Keratinocyte (primary cell): ENCODE data around the gene MAML2. TPM values are rescaled to one million over a fixed set of nuclear protein-coding genes. Genes with fewer than 3 reads are reported as not detected.

Experiments
- DNase-seq: peaks from one replicate; pipeline ENCODE4 v3.0.0-alpha.2; 2011; ENCODE audit warnings: low read depth, missing footprints, low spot score
- FAIRE-seq: peaks from 2 replicates; lab custom pipeline; 2011; peaks lifted over from hg19 to GRCh38; lab: Jason Lieb, UNC
- H2AFZ ChIP-seq: 2 replicates; pipeline ENCODE4 v1.6.0; 2012; ENCODE audit warnings: low read length, control low read depth, inconsistent platforms; ENCODE audit not compliant: control insufficient read depth
- H3K27ac ChIP-seq: 2 replicates; pipeline ENCODE4 v1.5.1; 2011; ENCODE audit warnings: low read length; ENCODE audit not compliant: control insufficient read depth, insufficient read depth
- H3K27me3 ChIP-seq: 3 replicates; pipeline ENCODE4 v1.6.0; 2011; ENCODE audit warnings: low read length; ENCODE audit not compliant: control insufficient read depth, insufficient read depth; ENCODE audit errors: extremely low read depth
- H3K36me3 ChIP-seq, 2 experiments: 2 replicates in 1 of 2; 3 replicates in 1 of 2; pipeline ENCODE4 v1.5.1; 2011; ENCODE audit warnings: low read length in 2 of 2, mild to moderate bottlenecking in 1 of 2; ENCODE audit not compliant: control insufficient read depth in 2 of 2, insufficient read depth in 2 of 2; ENCODE audit errors: extremely low read depth in 1 of 2
- H3K4me1 ChIP-seq: 3 replicates; pipeline ENCODE4 v1.5.1; 2011; ENCODE audit warnings: low read length; ENCODE audit not compliant: control insufficient read depth, insufficient read depth; ENCODE audit errors: extremely low read depth
- H3K4me2 ChIP-seq: 3 replicates; pipeline ENCODE4 v1.6.0; 2011; ENCODE audit warnings: low read depth, low read length; ENCODE audit not compliant: control insufficient read depth, insufficient read depth; ENCODE audit errors: extremely low read depth
- H3K4me3 ChIP-seq, 3 experiments: fragments of 200-600 bp in 1 of 3; sonication (generic) in 1 of 3; 2 replicates in 2 of 3; 3 replicates in 1 of 3; pipeline ENCODE4 v1.5.1; 2011 to 2016; ENCODE audit warnings: low read length in 3 of 3, mild to moderate bottlenecking in 3 of 3, control low read depth in 2 of 3, inconsistent platforms in 1 of 3, low read depth in 1 of 3, mixed read lengths in 1 of 3, mixed run types in 1 of 3, moderate library complexity in 1 of 3; ENCODE audit not compliant: control insufficient read depth in 2 of 3, insufficient read depth in 2 of 3; ENCODE audit errors: extremely low read depth in 1 of 3
- H3K79me2 ChIP-seq: 2 replicates; pipeline ENCODE4 v1.6.0; 2012; ENCODE audit warnings: low read length; ENCODE audit not compliant: control insufficient read depth, insufficient read depth
- H3K9ac ChIP-seq: 3 replicates; pipeline ENCODE4 v1.6.0; 2011; ENCODE audit warnings: low read length; ENCODE audit not compliant: control insufficient read depth, insufficient read depth; ENCODE audit errors: extremely low read depth
- H3K9me1 ChIP-seq: 3 replicates; pipeline ENCODE4 v1.6.0; 2011; ENCODE audit warnings: low read length; ENCODE audit not compliant: control insufficient read depth, insufficient read depth; ENCODE audit errors: extremely low read depth
- H3K9me3 ChIP-seq: 2 replicates; pipeline ENCODE4 v1.5.1; 2012; ENCODE audit warnings: low read depth, low read length; ENCODE audit not compliant: control insufficient read depth
- H4K20me1 ChIP-seq: 3 replicates; pipeline ENCODE4 v1.6.0; 2011; ENCODE audit warnings: low read length; ENCODE audit not compliant: control insufficient read depth, insufficient read depth; ENCODE audit errors: extremely low read depth
- EZH2 ChIP-seq: IDR thresholded peaks from one replicate; pipeline ENCODE4 v1.6.1; 2012; ENCODE audit warnings: inconsistent platforms, mild to moderate bottlenecking, low read length, moderate library complexity
- dilution Hi-C: fragments of 300-500 bp; cut with MboI; formaldehyde crosslinking; loops from one replicate; pipeline ENCODE4 v1.7.0; 2020; ENCODE audit warnings: low sequenced_read_pairs; ENCODE audit not compliant: extremely low pct_ligation_motif_present
- polyA plus RNA-seq, 5 experiments: library from polyadenylated mRNA; depleted of rRNA in 3 of 5; stranded (reverse) in 3 of 5; stranded (forward) in 1 of 5; unstranded in 1 of 5; fragments of >200 nt; gene quantifications; 1 replicate in 1 of 5; 2 replicates in 3 of 5; 3 replicates in 1 of 5; pipeline versions ENCODE4 v1.2.1 to v1.2.3, GENCODE V29; 2011 to 2012; ENCODE audit warnings: missing spikeins in 2 of 5, low read depth in 1 of 5, low replicate concordance in 1 of 5
- TF ChIP-seq, protein P1 (sequence below), 3 experiments: IDR thresholded peaks in 1 of 3; conservative IDR thresholded peaks in 1 of 3; optimal IDR thresholded peaks in 1 of 3; 2 replicates in 2 of 3; 3 replicates in 1 of 3; pipeline versions ENCODE3 to v1.5.1; 2011; ENCODE audit warnings: low read length in 3 of 3, mild to moderate bottlenecking in 3 of 3, moderate library complexity in 2 of 3, control low read depth in 1 of 3, inconsistent platforms in 1 of 3; ENCODE audit not compliant: insufficient read depth in 2 of 3; ENCODE audit errors: extremely low read depth in 1 of 3

MAML2 gene
- polyA plus RNA-seq, 1 donor (not counting 4 experiments of a cell fraction or from before 2014, with no cell fraction given) = 4.2 TPM

DNA sequence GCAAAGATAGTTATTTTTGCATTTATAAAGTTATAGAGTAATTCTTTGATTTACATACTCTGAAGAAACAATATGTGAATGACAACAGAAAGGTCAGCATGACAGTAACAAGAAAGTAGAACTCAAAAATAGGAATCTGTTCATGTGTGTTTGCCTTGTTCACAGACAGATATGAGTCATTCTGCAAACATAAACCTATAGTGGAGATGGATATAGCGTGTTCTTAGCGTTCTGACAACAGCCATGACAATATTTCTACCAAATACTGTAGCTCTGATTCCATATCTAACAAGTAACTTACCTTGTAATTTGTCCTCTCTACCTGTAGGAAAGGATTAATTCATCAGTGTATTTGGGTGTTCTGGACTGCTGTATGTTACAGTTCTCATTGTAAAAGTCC, 210.6 kb downstream of the MAML2 start:
- no peak overlapping the region for H3K9ac ChIP-seq
- no peak for TF ChIP-seq EZH2
- TF ChIP-seq, protein P1, sequence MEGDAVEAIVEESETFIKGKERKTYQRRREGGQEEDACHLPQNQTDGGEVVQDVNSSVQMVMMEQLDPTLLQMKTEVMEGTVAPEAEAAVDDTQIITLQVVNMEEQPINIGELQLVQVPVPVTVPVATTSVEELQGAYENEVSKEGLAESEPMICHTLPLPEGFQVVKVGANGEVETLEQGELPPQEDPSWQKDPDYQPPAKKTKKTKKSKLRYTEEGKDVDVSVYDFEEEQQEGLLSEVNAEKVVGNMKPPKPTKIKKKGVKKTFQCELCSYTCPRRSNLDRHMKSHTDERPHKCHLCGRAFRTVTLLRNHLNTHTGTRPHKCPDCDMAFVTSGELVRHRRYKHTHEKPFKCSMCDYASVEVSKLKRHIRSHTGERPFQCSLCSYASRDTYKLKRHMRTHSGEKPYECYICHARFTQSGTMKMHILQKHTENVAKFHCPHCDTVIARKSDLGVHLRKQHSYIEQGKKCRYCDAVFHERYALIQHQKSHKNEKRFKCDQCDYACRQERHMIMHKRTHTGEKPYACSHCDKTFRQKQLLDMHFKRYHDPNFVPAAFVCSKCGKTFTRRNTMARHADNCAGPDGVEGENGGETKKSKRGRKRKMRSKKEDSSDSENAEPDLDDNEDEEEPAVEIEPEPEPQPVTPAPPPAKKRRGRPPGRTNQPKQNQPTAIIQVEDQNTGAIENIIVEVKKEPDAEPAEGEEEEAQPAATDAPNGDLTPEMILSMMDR (optimal IDR thresholded peaks at IDR 0.05 in 1 of 3, IDR thresholded peaks at IDR 0.05 in 1 of 3, conservative IDR thresholded peaks at IDR 0.05 in 1 of 3; ENCODE audit: extremely low read depth in 1 of 3, insufficient read depth in 2 of 3, low read length in 3 of 3) = no peak
- H3K9me1 ChIP-seq = no peaks in the 10 kb centered on the region
- H3K9me3 ChIP-seq = no peaks in the 10 kb centered on the region
- FAIRE-seq = no peak
- H3K27ac ChIP-seq = no peak overlapping the region
- peaks cover 9% of the 10 kb centered on the region for H3K4me1 ChIP-seq
- no peak overlapping the region for H2AFZ ChIP-seq
- H3K4me2 ChIP-seq = no peak overlapping the region
- H4K20me1 ChIP-seq = no peaks in the 10 kb centered on the region
- dilution Hi-C loops = no loop called here
- H3K4me3 ChIP-seq = no peak overlapping the region
- no peak for DNase-seq
- H3K36me3 ChIP-seq = no peaks in the 10 kb centered on the region
- H3K79me2 ChIP-seq = no peaks in the 10 kb centered on the region
- no peaks in the 10 kb centered on the region for H3K27me3 ChIP-seq

DNA sequence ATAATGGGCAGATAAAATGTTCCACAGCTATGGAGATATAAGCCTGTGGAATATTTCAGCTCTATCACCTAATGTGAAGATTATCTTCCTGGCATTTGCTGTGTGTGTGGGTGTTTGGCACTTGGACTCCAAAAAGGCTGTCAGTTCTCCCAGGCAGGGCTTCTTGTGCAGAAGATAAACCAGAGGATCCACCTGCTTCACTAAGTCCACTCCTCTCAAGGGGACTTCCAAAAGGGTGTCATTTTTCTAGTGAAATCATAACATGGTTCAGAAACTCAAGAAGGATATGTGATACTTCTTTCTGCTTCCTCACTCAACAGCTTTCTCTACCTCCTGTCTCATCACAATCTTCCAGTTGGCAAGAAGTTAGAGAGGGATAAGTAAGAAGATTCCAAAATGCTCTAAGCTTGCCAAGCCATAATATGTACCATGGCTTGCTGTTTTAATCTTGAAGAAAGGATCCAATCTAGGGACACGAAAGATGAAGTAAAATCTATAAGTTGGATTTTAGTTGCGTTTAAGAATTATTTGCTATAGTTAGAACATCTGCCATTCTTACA, 212.9 kb downstream of the MAML2 start:
- no peak for DNase-seq
- no peak for FAIRE-seq
- Histone ChIP-seq H3K4me1 (peaks cover 14% of the 10 kb centered on the region), H4K20me1 (no peaks in the 10 kb centered on the region), H3K9me3 (no peaks in the 10 kb centered on the region), H3K9me1 (no peaks in the 10 kb centered on the region), H3K4me3 (no peak overlapping the region), H3K27ac (no peak overlapping the region), H3K36me3 (no peaks in the 10 kb centered on the region), H3K27me3 (no peaks in the 10 kb centered on the region), H3K4me2 (no peak overlapping the region), H3K79me2 (no peaks in the 10 kb centered on the region), H3K9ac (no peak overlapping the region), H2AFZ (no peak overlapping the region)
- dilution Hi-C loops = no loop called here
- no peak for TF ChIP-seq EZH2
- TF ChIP-seq, protein P1 (optimal IDR thresholded peaks at IDR 0.05 in 1 of 3, IDR thresholded peaks at IDR 0.05 in 1 of 3, conservative IDR thresholded peaks at IDR 0.05 in 1 of 3; ENCODE audit: extremely low read depth in 1 of 3, insufficient read depth in 2 of 3, low read length in 3 of 3) = no peak
